Ovary (tissue), 9 donors: ENCODE data around the gene NAA11. TPM values are rescaled to one million over a fixed set of nuclear protein-coding genes. Genes with fewer than 3 reads are reported as not detected.
"Not testable (repeated sequence)": the region's sequence is repeated elsewhere in the genome, so short reads cannot be mapped to it uniquely, and the experiment has no call there.

Source experiments
- DNase-seq, 5 donors: peaks; one replicate each; pipeline ENCODE4 v3.0.0-alpha.2; 2019 to 2020
- H3K27ac ChIP-seq, 2 donors: fragments of 200-600 bp; one replicate each; pipeline versions ENCODE4 v1.5.1 to v1.8.0; 2019 to 2022
- H3K27me3 ChIP-seq: fragments of 200-600 bp; one replicate; pipeline ENCODE4 v1.8.0; 2022
- H3K36me3 ChIP-seq: fragments of 200-600 bp; sonication (generic); one replicate; pipeline ENCODE4 v1.5.1; 2019
- H3K4me1 ChIP-seq: one replicate; pipeline ENCODE4 v1.8.1; 2013; ENCODE audit warnings: mild to moderate bottlenecking, moderate library complexity; ENCODE audit not compliant: insufficient read depth
- H3K4me3 ChIP-seq: fragments of 200-600 bp; sonication (generic); one replicate; pipeline ENCODE4 v1.5.1; 2017
- H3K9me3 ChIP-seq, 2 donors: fragments of 200-600 bp in 1 of 2; sonication (generic) in 1 of 2; one replicate each; pipeline versions ENCODE4 v1.5.1 to v1.8.1; 2013 to 2019; ENCODE audit warnings: mild to moderate bottlenecking in 1 of 2, moderate library complexity in 1 of 2
- EP300 ChIP-seq: sonication (generic); formaldehyde crosslinking; IDR thresholded peaks from one replicate; pipeline ENCODE4 v1.6.1; 2017; ENCODE audit warnings: antibody characterized with exemption
- POLR2A ChIP-seq: fragments of 450-650 bp; IDR thresholded peaks from one replicate; pipeline ENCODE4 v1.6.1; 2017; ENCODE audit warnings: antibody characterized with exemption, mild to moderate bottlenecking, moderate library complexity
- WGBS, 3 donors: extraction: QIAGEN DNeasy Blood & Tissue Kit in 1 of 3; methylation state at CpG; one replicate each; pipeline versions ENCODE4 v1.1.5 to v1.1.7; 2013 to 2017; 5-methylcytosine and 5-hydroxymethylcytosine counted together
- intact Hi-C, 4 donors: fragments of 100-400 bp; cut with DNase I; formaldehyde crosslinking; loops; one replicate each; pipeline versions ENCODE4 v1.11.0 to v1.15.1; 2022 to 2023
- polyA plus RNA-seq, 2 donors: library from polyadenylated mRNA; stranded (reverse); fragments of 200-250 nt in 1 of 2; fragments of 350-450 nt in 1 of 2; fragmentation: Illumina TruSeq in 1 of 2; extraction: RNeasy Lipid Tissue Mini Kit (QIAGEN cat#74804) in 1 of 2; gene quantifications; one replicate each; pipeline ENCODE4 v1.2.3, GENCODE V29; 2013 to 2014
- total RNA-seq, 7 donors: library from RNA; depleted of rRNA in 2 of 7; stranded (reverse); fragments of >200 nt in 2 of 7; fragmentation: NEBNext Ultra II Directional in 3 of 7; extraction: Animal tissue kit (Norgen Biotek cat#: 25700) in 3 of 7; gene quantifications; one replicate each; pipeline versions ENCODE4 v1.1.0 to v1.2.4, GENCODE V29; 2016 to 2023
- TF ChIP-seq, protein P1 (sequence below), 3 donors: fragments of 450-650 bp in 2 of 3; fragments of 200-600 bp in 1 of 3; IDR thresholded peaks; one replicate each; pipeline versions ENCODE4 v1.5.1 to v1.8.0; 2016 to 2022; ENCODE audit warnings: antibody characterized with exemption in 3 of 3, mild to moderate bottlenecking in 1 of 3
- donor health status: DM: no; HTN: no; CAD: no; lungs with moderate emphysema.
- donor health status: DM: no; HTN: no; CAD: no.
- donor health status: Bipolar disorder and iron deficiency.
- donor health status: DM: yes; HTN: yes; CAD: no.
- donor health status: DM: no; HTN: no; CAD: no.
- donor health status: DM: yes; HTN: yes; CAD: no.

The NAA11 gene
- total and polyA plus RNA-seq, 9 donors: not detected

DNA sequence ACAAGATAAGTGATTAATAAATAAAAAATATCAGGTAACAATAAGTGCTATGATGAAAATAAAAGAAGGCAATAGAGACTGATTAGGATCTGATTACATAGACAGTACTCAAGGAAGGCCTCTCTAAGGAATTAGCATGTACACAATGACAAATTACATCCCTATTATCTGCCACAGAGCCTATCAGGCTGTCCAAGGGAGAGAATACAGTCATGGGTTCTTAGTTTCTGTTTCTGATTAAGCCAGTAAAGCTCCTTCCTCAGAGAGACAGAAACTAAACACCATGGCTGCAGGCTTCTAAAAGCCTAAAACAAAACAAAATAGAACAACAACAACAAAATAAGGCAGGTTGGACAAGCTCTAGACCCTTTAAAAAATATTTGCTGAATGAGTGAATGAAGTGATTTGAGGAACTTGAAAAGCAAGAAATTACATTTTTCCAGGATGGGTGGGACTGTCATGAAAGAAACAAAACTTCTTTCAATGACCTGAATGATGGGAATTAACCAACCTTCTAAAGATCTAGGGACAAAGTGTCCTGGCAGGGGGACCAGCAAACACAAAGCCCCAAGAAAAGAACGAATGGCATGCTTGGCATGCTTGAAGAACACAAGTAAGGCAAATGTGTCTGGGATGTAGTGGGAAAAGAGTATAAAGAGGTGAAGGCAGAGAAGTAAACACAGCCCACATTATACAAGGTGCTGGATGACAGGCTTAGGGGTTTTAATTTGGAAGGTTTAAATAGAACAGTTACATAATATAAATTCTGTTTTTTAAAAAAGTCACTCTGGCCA lies 44.1 kb downstream of the NAA11 start:
- TF ChIP-seq EP300: no peak
- Histone ChIP-seq H3K27ac (no peak overlapping the region), H3K9me3 (no peaks in the 10 kb centered on the region), H3K4me3 (no peak overlapping the region), H3K27me3 (no peaks in the 10 kb centered on the region), H3K4me1 (no peaks in the 10 kb centered on the region), H3K36me3 (no peaks in the 10 kb centered on the region)
- intact Hi-C loops: no loop called here
- no peak for DNase-seq
- 42 to 54% (median 49%) methylated on average over 1 of the region's 1 CpG for WGBS, 3 donors

DNA sequence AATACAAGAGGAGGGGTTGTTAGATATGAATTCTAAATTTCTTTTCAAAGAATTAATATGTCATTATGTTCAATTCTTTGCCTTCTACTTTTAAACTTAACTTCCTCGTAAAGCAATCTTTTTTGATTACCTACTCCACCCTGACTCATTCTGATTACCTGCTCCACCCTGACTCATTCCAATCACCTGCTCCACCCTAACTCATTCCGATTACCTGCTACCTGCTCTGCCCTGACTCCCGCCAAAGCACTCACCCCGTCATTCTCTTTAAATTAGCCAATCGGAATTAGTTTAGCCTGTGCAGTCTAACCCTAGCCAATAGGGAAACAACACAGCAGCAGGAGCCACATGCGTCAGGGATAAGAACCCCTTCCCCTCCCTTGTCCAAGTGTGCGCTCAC lies 48.4 kb downstream of the NAA11 start:
- DNase-seq, H3K4me3 ChIP-seq, H3K36me3 ChIP-seq, H3K9me3 ChIP-seq, H3K27me3 ChIP-seq, H3K27ac ChIP-seq, H3K4me1 ChIP-seq, intact Hi-C loops: not testable (repeated sequence)
- 92 to 97% (median 96%) methylated on average over 7 of the region's 7 CpGs for WGBS, 3 donors

DNA sequence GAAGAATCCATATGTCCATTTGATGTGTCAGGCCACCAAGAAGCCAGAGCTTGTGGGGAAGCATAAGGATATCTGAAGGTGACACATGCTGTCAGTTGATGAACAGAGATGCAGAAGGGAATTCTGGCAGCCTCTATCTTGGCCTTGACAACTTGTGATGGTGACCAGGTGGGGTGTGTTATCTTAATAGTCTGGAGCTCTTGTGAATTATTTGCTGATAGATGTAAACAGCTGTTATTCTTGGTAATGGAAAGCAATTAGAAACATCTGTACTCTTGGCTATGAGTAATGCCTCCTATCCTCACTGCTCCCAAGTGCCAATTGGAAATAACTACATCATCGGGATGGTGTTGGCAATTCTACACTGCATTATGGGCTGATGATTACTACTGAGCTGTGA lies 51.9 kb downstream of the NAA11 start:
- Histone ChIP-seq H3K4me3 (no peak overlapping the region), H3K9me3 (no peaks in the 10 kb centered on the region), H3K27me3 (no peaks in the 10 kb centered on the region), H3K4me1 (no peaks in the 10 kb centered on the region), H3K36me3 (no peaks in the 10 kb centered on the region), H3K27ac (no peak overlapping the region)
- no peak for DNase-seq
- TF ChIP-seq EP300: no peak
- TF ChIP-seq, protein P1, sequence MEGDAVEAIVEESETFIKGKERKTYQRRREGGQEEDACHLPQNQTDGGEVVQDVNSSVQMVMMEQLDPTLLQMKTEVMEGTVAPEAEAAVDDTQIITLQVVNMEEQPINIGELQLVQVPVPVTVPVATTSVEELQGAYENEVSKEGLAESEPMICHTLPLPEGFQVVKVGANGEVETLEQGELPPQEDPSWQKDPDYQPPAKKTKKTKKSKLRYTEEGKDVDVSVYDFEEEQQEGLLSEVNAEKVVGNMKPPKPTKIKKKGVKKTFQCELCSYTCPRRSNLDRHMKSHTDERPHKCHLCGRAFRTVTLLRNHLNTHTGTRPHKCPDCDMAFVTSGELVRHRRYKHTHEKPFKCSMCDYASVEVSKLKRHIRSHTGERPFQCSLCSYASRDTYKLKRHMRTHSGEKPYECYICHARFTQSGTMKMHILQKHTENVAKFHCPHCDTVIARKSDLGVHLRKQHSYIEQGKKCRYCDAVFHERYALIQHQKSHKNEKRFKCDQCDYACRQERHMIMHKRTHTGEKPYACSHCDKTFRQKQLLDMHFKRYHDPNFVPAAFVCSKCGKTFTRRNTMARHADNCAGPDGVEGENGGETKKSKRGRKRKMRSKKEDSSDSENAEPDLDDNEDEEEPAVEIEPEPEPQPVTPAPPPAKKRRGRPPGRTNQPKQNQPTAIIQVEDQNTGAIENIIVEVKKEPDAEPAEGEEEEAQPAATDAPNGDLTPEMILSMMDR (IDR thresholded peaks at IDR 0.05): no peak
- no peak for TF ChIP-seq POLR2A
- intact Hi-C loops: no loop called here
- 0 to 6% (median 0%) methylated on average over 1 of the region's 1 CpG for WGBS, 3 donors

DNA sequence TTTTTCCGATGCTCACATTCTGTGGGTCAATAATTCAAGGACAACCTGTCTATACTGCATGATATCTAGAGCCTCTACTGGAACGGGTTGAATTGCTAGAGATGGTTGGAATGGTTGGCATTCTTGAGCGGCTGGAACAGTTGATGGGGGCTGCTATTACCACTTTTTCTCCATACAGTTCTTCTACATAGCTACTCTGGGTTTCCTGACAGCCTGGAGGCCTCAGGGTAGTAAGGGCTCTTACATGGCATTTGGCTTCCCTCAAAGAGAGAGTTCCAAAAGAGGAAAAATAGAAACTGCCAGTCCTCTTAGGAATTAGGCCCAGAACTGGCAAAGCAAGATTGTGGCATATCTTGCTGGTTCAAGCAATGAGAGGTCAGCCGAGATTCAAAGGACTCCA lies 53.1 kb downstream of the NAA11 start:
- intact Hi-C loops: no loop called here
- 64 to 72% (median 66%) methylated on average over 4 of the region's 4 CpGs for WGBS, 3 donors

DNA sequence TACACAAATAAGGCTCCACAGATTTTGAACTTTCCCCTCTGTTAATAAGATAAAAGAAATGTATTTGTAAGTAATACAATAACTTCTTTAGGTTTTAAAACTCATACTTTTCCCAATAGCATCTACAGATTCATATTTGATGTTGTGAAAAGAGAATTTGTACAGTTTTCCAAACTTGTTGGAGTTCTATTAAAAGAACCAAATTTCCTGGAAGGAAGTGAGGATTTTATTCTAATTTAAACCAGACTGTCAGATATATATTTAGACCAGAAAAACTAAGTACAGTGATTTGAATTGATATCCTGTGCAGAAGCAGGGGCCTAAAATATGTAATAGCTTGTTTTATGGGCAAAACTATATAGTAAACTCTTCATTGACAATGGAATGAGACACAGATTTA lies 53.7 kb downstream of the NAA11 start:
- no peak for TF ChIP-seq EP300
- TF ChIP-seq POLR2A: no peak
- TF ChIP-seq, protein P1 (IDR thresholded peaks at IDR 0.05): no peak

More for the DNA sequence above, 53.1 kb downstream of the NAA11 start:
- no peak for DNase-seq
- Histone ChIP-seq H3K27me3 (no peaks in the 10 kb centered on the region), H3K27ac (no peak overlapping the region), H3K4me3 (no peak overlapping the region), H3K36me3 (no peaks in the 10 kb centered on the region), H3K9me3 (no peaks in the 10 kb centered on the region), H3K4me1 (no peaks in the 10 kb centered on the region)
- TF ChIP-seq POLR2A: no peak
- TF ChIP-seq EP300: no peak
- TF ChIP-seq, protein P1 (IDR thresholded peaks at IDR 0.05): no peak

More for the DNA sequence above, 53.7 kb downstream of the NAA11 start:
- Histone ChIP-seq H3K4me3 (no peak overlapping the region), H3K36me3 (no peaks in the 10 kb centered on the region), H3K27ac (no peak overlapping the region), H3K9me3 (no peaks in the 10 kb centered on the region), H3K27me3 (no peaks in the 10 kb centered on the region), H3K4me1 (no peaks in the 10 kb centered on the region)
- no peak for DNase-seq
- intact Hi-C loops: no loop called here
